Testis (tissue), 2 donors: Measurements from ENCODE around the gene ARL14.

Experiments used
- POLR2A ChIP-seq: fragments of 450-650 bp; IDR thresholded peaks from one replicate; pipeline ENCODE4 v1.6.1; 2017; ENCODE audit warnings: antibody characterized with exemption, mild to moderate bottlenecking, moderate library complexity
- TF ChIP-seq, protein P1 (sequence below), 3 experiments: fragments of 450-650 bp in 2 of 3; fragments of 200-600 bp in 1 of 3; sonication (generic) in 1 of 3; IDR thresholded peaks; one replicate each; pipeline ENCODE4 v1.5.1; 2016 to 2019; ENCODE audit warnings: antibody characterized with exemption in 3 of 3, mild to moderate bottlenecking in 2 of 3, moderate library complexity in 1 of 3

DNA sequence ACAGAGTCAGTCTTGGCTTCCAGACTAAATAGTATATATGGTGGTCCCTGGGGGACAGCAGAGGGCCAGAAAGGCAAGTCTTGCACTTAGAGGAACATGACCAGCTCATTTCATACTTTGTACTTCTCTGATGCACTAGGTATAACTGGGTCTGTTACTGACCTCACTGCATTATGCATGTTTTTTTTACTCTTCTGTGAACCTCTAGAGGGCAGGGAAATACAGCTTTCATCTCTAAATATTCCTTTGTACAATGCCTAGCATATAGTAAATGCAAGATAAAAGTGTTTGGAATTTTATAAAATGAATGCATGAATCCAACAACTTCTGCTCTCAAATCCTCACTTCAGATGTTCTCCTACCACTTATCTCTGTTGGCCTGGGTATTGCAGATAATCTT, 23.4 kb upstream of the ARL14 start:
- TF ChIP-seq POLR2A = no peak
- TF ChIP-seq, protein P1, sequence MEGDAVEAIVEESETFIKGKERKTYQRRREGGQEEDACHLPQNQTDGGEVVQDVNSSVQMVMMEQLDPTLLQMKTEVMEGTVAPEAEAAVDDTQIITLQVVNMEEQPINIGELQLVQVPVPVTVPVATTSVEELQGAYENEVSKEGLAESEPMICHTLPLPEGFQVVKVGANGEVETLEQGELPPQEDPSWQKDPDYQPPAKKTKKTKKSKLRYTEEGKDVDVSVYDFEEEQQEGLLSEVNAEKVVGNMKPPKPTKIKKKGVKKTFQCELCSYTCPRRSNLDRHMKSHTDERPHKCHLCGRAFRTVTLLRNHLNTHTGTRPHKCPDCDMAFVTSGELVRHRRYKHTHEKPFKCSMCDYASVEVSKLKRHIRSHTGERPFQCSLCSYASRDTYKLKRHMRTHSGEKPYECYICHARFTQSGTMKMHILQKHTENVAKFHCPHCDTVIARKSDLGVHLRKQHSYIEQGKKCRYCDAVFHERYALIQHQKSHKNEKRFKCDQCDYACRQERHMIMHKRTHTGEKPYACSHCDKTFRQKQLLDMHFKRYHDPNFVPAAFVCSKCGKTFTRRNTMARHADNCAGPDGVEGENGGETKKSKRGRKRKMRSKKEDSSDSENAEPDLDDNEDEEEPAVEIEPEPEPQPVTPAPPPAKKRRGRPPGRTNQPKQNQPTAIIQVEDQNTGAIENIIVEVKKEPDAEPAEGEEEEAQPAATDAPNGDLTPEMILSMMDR (IDR thresholded peaks at IDR 0.05) = no peak
